NCI-H1105 treated with DMSO at 0.1 percent for 48 hours (cell line): ENCODE results near the gene RHOBTB3.

Experiments used
- DNase-seq: peaks from one replicate; lab custom pipeline; 2025; lab: John Stamatoyannopoulos, UW

Gene RHOBTB3

GRCh38 chr5:95763941-95764340, 32.8 kb downstream of the RHOBTB3 start:
- no peak for DNase-seq

- DNase-seq = no peak
Measured at GRCh38 chr5:95768731-95769130, 37.6 kb downstream of the RHOBTB3 start.

DNA sequence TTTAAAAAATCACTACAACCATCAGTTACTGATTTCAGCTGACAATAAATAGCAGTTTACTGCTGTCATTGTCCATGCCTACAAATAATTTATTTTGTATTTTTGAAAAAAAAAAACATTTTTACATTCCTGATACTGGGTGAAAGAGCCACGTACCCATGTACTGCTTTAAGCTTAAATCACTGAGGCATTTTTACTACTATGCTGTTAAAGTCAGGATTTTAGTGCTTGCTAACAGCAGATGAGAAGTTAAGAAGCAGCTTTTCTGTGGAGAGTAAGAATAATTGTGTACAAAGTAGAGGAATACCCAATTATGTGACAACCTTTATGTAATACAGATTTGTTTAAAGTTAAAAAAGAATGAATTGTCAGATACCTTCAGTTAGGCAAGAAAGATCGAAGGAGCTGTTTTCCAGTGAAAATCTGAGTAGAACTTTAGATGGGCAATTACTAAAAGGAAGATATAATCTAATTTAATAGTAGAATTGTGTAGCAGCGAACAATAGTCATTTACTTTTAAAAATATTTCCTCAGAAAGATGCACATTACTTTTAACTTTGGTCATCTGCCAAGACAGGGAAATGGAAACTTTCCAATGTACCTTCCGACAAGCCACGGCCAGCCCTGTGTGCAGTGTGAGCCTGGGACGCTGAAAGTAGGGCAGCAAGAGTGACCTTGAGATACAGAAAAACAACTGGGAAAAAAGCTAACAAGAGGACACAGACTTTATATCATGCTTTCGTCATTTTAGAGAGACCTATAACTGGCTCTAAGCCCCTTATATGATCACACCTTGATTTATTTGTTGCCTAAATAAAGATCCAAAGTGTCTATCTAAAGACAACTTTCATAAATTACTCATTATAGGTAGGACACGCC, 39.9 kb downstream of the RHOBTB3 start:
- DNase-seq = no peak

GRCh38 chr5:95771892-95772291, 40.8 kb downstream of the RHOBTB3 start:
- no peak for DNase-seq

DNA sequence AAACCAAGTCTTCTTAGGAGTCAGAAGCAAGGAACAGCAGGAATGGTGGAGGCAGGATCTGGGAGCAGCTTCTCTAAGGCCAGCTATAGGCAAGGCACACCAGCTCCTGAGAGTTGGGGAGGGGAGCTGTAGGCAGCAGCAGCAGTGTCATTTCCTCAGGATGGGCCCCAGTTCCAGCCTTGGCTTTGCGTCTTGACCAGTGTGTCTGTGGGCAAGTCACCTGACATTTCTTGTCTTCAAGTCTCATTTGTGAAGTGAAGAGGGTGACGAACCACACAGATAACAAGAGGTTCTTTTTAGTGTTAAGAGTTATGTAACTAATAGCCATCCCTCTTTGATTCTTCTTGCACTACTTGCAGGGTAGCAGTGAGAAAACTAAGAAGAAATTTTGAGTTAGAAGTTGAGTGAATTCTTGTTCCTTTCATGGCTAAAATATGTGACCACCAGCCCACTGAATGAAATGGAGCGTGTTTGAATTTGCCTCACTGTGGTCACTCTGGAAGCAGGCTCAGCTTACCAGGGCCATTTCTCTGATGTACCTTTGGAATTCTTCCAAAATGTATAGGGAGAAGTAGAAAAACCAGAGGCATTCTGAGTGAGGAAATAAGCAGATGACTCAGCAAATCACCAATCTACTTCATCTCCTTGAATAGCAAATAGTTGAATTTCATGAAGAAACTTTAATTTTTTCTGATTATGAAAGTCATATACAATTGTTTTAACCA, 42.4 kb downstream of the RHOBTB3 start:
- no peak for DNase-seq

DNA sequence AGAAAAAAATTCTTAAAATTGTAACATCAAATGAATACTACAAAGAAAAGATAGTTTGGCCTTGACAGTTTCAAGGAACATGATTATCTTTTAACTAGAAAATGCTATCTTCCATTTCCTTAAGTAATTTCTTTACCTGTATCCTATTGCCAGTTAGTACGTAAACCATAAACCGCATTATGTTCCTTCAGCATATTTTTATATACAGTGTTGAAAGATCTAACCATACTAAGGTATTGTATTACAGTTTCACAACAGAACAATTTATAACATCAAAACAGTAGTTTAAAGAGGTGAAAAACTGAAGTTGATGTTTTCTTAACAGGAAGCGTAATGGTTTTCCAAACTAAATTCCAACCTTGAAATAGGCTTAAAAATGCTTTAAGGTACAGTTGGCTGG, 46.3 kb downstream of the RHOBTB3 start:
- no peak for DNase-seq

- DNase-seq = no peak
Measured at GRCh38 chr5:95778713-95779436, 47.7 kb downstream of the RHOBTB3 start.

DNA sequence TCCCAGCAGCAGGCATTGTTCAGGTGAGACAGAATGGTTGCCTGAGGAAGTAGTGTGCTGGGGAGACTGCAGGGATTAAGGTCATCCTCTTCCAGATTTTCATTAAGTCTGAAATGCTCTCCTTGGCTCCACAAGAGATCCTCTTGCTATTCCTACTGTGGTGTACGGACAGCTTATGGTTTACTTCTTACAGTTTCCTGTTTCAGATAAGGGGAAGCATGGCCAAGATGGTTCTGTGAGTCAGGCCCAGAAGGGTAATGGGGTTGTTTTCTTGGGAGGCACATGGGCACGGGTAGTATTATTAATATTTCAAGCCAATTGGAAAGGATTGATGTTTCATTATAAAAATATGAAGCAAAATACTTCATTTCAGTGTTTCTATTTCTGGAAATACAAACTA, 48.5 kb downstream of the RHOBTB3 start:
- no peak for DNase-seq

DNA sequence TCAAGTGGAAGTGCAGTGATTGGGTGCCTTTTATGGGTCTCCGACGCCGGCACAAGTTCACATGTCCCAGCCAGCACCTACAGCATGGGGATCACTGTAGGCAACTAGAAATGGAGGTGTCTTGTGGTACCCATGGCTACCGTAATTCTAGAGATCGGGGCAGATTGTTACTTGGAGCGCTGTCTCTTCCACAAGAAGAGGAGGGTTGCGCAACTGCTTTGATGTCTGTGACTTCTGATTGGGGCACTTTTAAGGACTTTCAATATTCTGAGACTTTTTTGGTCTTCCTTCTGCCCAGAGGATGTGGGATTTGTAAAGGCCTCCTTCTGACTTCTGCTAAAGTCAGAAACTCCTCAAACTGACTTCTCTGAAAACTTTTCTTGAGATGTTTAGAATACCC, 49.5 kb downstream of the RHOBTB3 start:
- DNase-seq = no peak

DNA sequence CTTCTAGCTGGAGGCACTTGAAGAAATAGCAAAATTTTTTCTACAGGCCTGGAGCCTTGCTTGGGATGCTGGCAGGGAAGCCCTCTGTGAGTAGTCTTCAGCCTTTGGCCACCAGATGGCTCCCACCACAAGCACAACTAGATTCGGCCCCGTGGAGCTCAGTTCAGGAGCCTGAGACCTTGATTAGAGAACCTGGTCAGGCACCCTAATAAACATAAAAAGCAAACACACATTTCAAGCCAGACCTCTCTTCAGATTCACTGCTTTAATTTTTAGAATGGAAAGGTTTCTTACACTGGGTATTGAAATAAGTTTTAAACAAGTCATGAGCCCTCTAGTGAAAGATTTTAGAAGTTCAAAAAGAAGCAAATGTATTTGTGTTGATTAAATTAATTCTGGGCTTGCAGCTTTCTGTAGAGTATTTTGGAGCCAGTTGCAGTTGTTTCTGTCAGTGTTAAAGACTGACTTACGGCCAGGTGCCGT, 50.0 kb downstream of the RHOBTB3 start:
- DNase-seq = peak; percentile 32

- no peak for DNase-seq
Measured at GRCh38 chr5:95782181-95782580, 51.0 kb downstream of the RHOBTB3 start.

- no peak for DNase-seq
Measured at GRCh38 chr5:95783661-95784060, 52.5 kb downstream of the RHOBTB3 start.

- no peak for DNase-seq
Measured at GRCh38 chr5:95784514-95785302, 53.6 kb downstream of the RHOBTB3 start.

DNA sequence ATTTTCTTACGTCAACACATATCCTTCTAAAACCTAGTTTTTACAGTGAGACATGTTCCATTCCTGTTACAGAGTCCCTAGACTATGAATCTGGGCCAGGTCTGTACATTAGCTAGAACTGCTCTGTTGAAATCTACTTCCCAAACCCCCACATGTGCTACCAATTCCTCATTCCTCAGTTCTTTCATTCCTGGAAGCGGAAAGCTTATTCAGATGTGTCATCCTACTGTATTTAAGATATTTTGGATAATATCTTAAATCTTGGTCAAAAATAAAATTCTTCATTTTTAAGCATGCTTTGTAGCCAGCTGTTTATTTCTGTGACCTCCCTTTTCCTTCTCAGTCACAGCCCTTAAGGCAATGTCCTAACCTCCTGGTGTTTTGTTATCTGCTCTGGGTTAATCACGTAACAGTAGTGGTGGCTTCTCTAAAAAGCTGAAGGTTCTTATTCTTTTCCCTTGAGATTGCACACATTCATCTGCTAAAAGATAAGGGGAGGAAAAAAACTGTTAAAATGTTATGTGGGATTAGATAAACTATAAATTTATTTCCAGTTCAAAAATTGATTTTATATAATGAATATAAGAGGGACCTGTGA, 55.8 kb downstream of the RHOBTB3 start:
- DNase-seq = no peak

GRCh38 chr5:95788493-95788892, 57.4 kb downstream of the RHOBTB3 start:
- no peak for DNase-seq

- DNase-seq = no peak
Measured at GRCh38 chr5:95791751-95792150, 60.6 kb downstream of the RHOBTB3 start.

DNA sequence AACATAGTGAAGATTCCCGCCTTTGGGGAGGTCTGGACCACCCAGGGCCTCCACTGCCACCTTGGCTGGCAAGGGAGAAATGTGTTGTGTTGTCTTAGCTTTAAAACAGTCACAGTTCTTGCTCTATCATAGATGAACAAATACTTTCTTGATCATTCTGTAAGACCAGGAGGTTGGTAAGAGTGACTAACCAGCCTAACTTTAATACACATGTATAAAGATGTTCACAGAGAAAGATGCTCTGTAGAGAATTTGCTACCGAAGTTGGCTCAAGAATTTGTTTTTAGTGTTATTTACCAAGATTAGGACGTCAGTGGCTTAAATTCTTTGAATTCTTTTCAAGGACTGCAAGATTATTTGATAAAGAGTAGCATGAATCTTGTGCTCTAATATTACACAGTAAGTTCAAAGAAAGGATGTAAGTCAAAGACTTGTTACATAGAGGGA, 63.0 kb downstream of the RHOBTB3 start:
- no peak for DNase-seq

GRCh38 chr5:95797301-95797700, 66.2 kb downstream of the RHOBTB3 start:
- no peak for DNase-seq

DNA sequence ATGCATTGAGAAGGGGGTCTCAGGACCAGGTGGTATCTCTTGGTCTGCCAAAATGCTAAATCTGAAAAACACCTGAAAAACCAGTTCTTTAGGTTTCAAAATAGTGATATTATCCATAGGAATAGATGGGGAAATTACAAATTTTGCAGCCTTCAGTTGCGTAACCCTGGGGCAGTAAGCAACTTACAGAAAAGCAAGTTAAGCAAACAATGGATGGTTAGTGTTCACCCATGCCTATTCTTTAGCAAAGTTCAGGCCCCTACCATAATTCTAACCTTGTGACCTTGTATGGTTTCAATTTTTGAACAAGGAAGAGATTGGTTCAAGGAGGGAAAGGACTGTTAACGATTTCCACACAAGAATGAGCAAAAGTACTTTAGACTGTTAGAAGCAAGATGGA, 66.9 kb downstream of the RHOBTB3 start:
- no peak for DNase-seq

- no peak for DNase-seq
Measured at GRCh38 chr5:95798545-95798944, 67.4 kb downstream of the RHOBTB3 start.

GRCh38 chr5:95799191-95799835, 68.2 kb downstream of the RHOBTB3 start:
- DNase-seq = no peak
